A549 (cell line): ENCODE data around the gene PDE3B. TPM values are rescaled to one million over a fixed set of nuclear protein-coding genes. Genes with fewer than 3 reads are reported as not detected.

ENCODE experiments used
- ATAC-seq, 2 experiments: fragments of 200-7000 bp in 1 of 2; fragments of >200 bp in 1 of 2; cut with Nextera tagmentation in 1 of 2; cut with Tn5 transposase in 1 of 2; 3 replicates each; pipeline versions ENCODE4 v1.8.0 to v1.9.1; 2018 to 2020; ENCODE audit warnings: mild to moderate bottlenecking in 1 of 2, moderate library complexity in 1 of 2
- CTCF ChIA-PET: fragments of 300-600 bp; sonication (Branson Sonifier 250); formaldehyde crosslinking; extraction: SDS; loops from one replicate; lab custom pipeline; 2021; ENCODE audit warnings: antibody characterized with exemption, inconsistent platforms; lab: Yijun Ruan, JAX
- POLR2A ChIA-PET: fragments of 350-600 bp; formaldehyde crosslinking; extraction: SDS; loops from one replicate; lab custom pipeline; 2021; ENCODE audit warnings: antibody characterized with exemption, inconsistent platforms; lab: Yijun Ruan, JAX
- DNase-seq, 2 experiments: peaks; one replicate each; pipeline versions ENCODE4 v3.0.0 to v3.0.0-alpha.2; 2011 to 2016; ENCODE audit warnings: low read depth in 1 of 2, low spot score in 1 of 2
- FAIRE-seq: peaks from 2 replicates; lab custom pipeline; 2011; peaks lifted over from hg19 to GRCh38; lab: Jason Lieb, UNC
- H3K27ac ChIP-seq, 2 experiments: fragments of >200 bp; sonication (Bioruptor Twin); formaldehyde crosslinking; 3 replicates each; pipeline ENCODE4 v1.5.1; 2016 to 2017
- H3K4me1 ChIP-seq: fragments of >200 bp; sonication (Bioruptor Twin); formaldehyde crosslinking; 3 replicates; pipeline ENCODE4 v1.6.1; 2016
- H3K4me2 ChIP-seq: fragments of >200 bp; sonication (Bioruptor Twin); formaldehyde crosslinking; 3 replicates; pipeline ENCODE4 v1.6.1; 2016
- H3K4me3 ChIP-seq: fragments of >200 bp; sonication (Bioruptor Twin); formaldehyde crosslinking; 3 replicates; pipeline ENCODE4 v1.5.1; 2016
- H3K9me3 ChIP-seq: fragments of >200 bp; sonication (Bioruptor Twin); formaldehyde crosslinking; 3 replicates; pipeline ENCODE4 v1.6.1; 2016
- ATOH8 ChIP-seq: fragments of 250-450 bp; sonication (Bioruptor Pico); IDR thresholded peaks from 2 replicates; pipeline ENCODE4 v1.5.0; 2020; ENCODE audit warnings: low read depth, mild to moderate bottlenecking, moderate library complexity
- BHLHE40 ChIP-seq: IDR thresholded peaks from 2 replicates; pipeline ENCODE4 v1.6.1; 2012; ENCODE audit warnings: low read depth, low read length, inconsistent platforms
- CBX8 ChIP-seq: fragments of 200-600 bp; sonication (generic); IDR thresholded peaks from 2 replicates; pipeline ENCODE4 v1.6.1; 2016
- CHD2 ChIP-seq: fragments of 150-350 bp; IDR thresholded peaks from 2 replicates; pipeline ENCODE4 v1.6.1; 2014; ENCODE audit warnings: low read length; ENCODE audit not compliant: partially characterized antibody
- CHD4 ChIP-seq: fragments of 200-600 bp; sonication (generic); IDR thresholded peaks from 2 replicates; pipeline ENCODE4 v1.6.1; 2016; ENCODE audit warnings: antibody characterized with exemption, mild to moderate bottlenecking, borderline replicate concordance
- FOSB ChIP-seq: fragments of 250-450 bp; sonication (Bioruptor Pico); IDR thresholded peaks from 2 replicates; pipeline ENCODE4 v1.5.0; 2020; ENCODE audit warnings: mild to moderate bottlenecking, moderate library complexity
- FOXS1 ChIP-seq: fragments of 250-450 bp; sonication (Bioruptor Pico); IDR thresholded peaks from 2 replicates; pipeline ENCODE4 v1.5.0; 2020; ENCODE audit warnings: mild to moderate bottlenecking, moderate library complexity
- HES2 ChIP-seq: fragments of >200 bp; sonication (Bioruptor Twin); formaldehyde crosslinking; IDR thresholded peaks from 2 replicates; pipeline ENCODE4 v1.6.1; 2016
- HOXA7 ChIP-seq: fragments of 250-450 bp; sonication (Bioruptor Pico); IDR thresholded peaks from 2 replicates; pipeline ENCODE4 v1.5.0; 2020; ENCODE audit warnings: mild to moderate bottlenecking, moderate library complexity
- HOXB5 ChIP-seq: fragments of 250-450 bp; sonication (Bioruptor Pico); IDR thresholded peaks from 2 replicates; pipeline ENCODE4 v1.5.0; 2020; ENCODE audit warnings: mild to moderate bottlenecking, moderate library complexity
- JUN ChIP-seq, 2 experiments: fragments of >200 bp; sonication (Bioruptor Twin); formaldehyde crosslinking; IDR thresholded peaks; 2 replicates in 1 of 2; 3 replicates in 1 of 2; pipeline ENCODE4 v1.6.1; 2016 to 2017
- KDM5A ChIP-seq: fragments of 200-600 bp; sonication (generic); IDR thresholded peaks from 2 replicates; pipeline ENCODE4 v1.6.1; 2016; ENCODE audit warnings: antibody characterized with exemption, mild to moderate bottlenecking
- MAFK ChIP-seq: fragments of 450-650 bp; IDR thresholded peaks from 2 replicates; pipeline ENCODE4 v1.6.1; 2014; ENCODE audit not compliant: partially characterized antibody
- MAX ChIP-seq: IDR thresholded peaks from 2 replicates; pipeline ENCODE4 v1.6.1; 2012
- NPAS2 ChIP-seq: fragments of 250-450 bp; sonication (Bioruptor Pico); IDR thresholded peaks from 2 replicates; pipeline ENCODE4 v1.8.0; 2022; ENCODE audit warnings: mild to moderate bottlenecking, moderate library complexity, borderline replicate concordance
- NR3C1 ChIP-seq: fragments of >200 bp; sonication (Bioruptor Twin); formaldehyde crosslinking; IDR thresholded peaks from 3 replicates; pipeline ENCODE4 v1.6.1; 2017
- RARB ChIP-seq: fragments of 250-450 bp; sonication (Bioruptor Pico); IDR thresholded peaks from 2 replicates; pipeline ENCODE4 v1.8.0; 2021; ENCODE audit warnings: mild to moderate bottlenecking, moderate library complexity
- RCOR1 ChIP-seq: fragments of 150-350 bp; IDR thresholded peaks from 2 replicates; pipeline ENCODE4 v1.6.1; 2014; ENCODE audit warnings: antibody characterized with exemption, low read length, low read depth
- RNF2 ChIP-seq: fragments of 200-600 bp; sonication (generic); IDR thresholded peaks from 2 replicates; pipeline ENCODE4 v1.6.1; 2016; ENCODE audit warnings: low read depth, mild to moderate bottlenecking, antibody characterized with exemption, moderate library complexity, borderline replicate concordance
- USF2 ChIP-seq: fragments of 450-650 bp; IDR thresholded peaks from 2 replicates; pipeline ENCODE4 v1.6.1; 2014; ENCODE audit warnings: antibody characterized with exemption
- WGBS: methylation state at CpG from one replicate; pipeline ENCODE4 v1.1.6; 2017; ENCODE audit errors: missing lambda C conversion rate; 5-methylcytosine and 5-hydroxymethylcytosine counted together
- polyA plus RNA-seq, 4 experiments: library from polyadenylated mRNA; depleted of rRNA in 3 of 4; stranded (reverse); fragments of >200 nt; fragmentation: RNase III in 1 of 4; extraction: RNeasy Plus Mini Kit Qiagen cat#74134 plus additional on column Dnase treatment in 1 of 4; gene quantifications; 2 replicates in 3 of 4; 3 replicates in 1 of 4; pipeline ENCODE4 v1.2.3, GENCODE V29; 2011 to 2017
- TF ChIP-seq, protein P1 (sequence below): fragments of 250-450 bp; sonication (Bioruptor Pico); IDR thresholded peaks from 2 replicates; pipeline ENCODE4 v1.5.0; 2021; ENCODE audit warnings: mild to moderate bottlenecking, moderate library complexity, borderline replicate concordance

Gene PDE3B
- polyA plus RNA-seq, 2 of the 4 experiments (the other 2 are of a cell fraction), result 2.4 to 2.9 TPM

DNA sequence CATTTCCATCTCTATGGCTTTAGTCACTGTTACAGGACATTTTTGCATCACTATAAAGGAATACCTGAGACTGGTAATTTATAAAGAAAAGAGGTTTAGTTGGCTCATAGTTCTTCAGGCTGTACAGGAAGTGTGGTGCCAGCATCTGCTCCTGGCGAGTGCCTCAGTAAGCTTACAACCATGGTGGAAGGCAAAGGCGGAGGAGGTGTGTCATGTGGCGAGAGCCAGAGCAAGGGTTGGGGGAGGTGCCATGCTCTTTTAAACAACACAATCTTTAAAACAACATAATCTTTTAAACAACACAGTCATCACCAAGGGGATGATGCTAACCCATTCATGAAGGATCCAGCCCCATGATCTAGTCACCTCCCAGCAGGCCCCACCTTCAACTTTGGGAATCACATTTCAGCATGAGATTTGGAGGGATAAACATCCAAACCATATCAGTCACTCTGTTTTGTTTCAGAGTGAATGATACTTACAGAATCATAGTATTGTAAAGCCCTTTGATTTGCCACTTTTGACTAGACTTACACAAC, 103.3 kb downstream of the PDE3B start:
- DNase-seq (no peak), FAIRE-seq (no peak), ATAC-seq (no peak)
- CTCF ChIA-PET, result no interaction called here
- WGBS, result 54% methylated on average over 3 of the region's 3 CpGs
- Histone ChIP-seq H3K4me3 (no peak overlapping the region), H3K4me2 (no peak overlapping the region), H3K9me3 (no peaks in the 10 kb centered on the region), H3K27ac (no peak overlapping the region), H3K4me1 (no peaks in the 10 kb centered on the region)
- POLR2A ChIA-PET, result no interaction called here
- TF ChIP-seq HES2 (no peak), CHD2 (no peak), HOXA7 (CRISPR knock-in tag) (no peak), FOXS1 (CRISPR knock-in tag) (no peak), NR3C1 (no peak), KDM5A (no peak), USF2 (no peak), BHLHE40 (no peak), CBX8 (no peak), CHD4 (no peak), ATOH8 (CRISPR knock-in tag) (no peak), FOSB (no peak), RCOR1 (no peak), MAX (no peak), NPAS2 (no peak), HOXB5 (CRISPR knock-in tag) (no peak), JUN (IDR thresholded peaks at IDR 0.05) (no peak)
- TF ChIP-seq, protein P1, sequence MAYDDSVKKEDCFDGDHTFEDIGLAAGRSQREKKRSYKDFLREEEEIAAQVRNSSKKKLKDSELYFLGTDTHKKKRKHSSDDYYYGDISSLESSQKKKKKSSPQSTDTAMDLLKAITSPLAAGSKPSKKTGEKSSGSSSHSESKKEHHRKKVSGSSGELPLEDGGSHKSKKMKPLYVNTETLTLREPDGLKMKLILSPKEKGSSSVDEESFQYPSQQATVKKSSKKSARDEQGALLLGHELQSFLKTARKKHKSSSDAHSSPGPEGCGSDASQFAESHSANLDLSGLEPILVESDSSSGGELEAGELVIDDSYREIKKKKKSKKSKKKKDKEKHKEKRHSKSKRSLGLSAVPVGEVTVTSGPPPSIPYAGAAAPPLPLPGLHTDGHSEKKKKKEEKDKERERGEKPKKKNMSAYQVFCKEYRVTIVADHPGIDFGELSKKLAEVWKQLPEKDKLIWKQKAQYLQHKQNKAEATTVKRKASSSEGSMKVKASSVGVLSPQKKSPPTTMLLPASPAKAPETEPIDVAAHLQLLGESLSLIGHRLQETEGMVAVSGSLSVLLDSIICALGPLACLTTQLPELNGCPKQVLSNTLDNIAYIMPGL (CRISPR knock-in tag), result no peak

DNA sequence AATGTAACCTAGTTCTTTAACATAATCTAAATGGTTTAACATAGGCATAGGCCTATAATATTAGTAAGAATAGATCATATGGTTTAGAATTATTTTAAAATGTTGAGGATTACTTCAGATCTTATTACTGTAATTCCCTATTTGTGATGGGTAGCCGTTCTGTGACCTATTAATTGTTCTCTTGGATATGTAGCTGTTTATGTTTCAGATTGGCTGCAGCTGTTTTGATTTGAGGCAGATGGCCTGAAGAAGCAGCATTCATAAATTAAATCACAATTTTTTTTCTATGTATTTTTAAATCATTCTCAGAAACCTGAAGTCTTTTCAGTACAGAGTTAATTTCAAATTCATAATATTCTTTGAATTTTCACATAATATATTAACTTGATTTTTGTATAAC, 104.5 kb downstream of the PDE3B start:
- 47% methylated on average over 1 of the region's 1 CpG for WGBS
- ChIA-PET POLR2A (no interaction called here), CTCF (interaction anchor here (1.6 kb wide), 1 partner anchor 8 kb away, joined by 5 read pairs; no protein-coding TSS in a partner anchor)
- no peak overlapping the region for H3K4me2 ChIP-seq
- H3K4me3 ChIP-seq, result no peak overlapping the region
- no peaks in the 10 kb centered on the region for H3K9me3 ChIP-seq
- H3K4me1 ChIP-seq, result no peaks in the 10 kb centered on the region
- no peak for ATAC-seq
- peak; percentile 61 for FAIRE-seq
- no peak for TF ChIP-seq RNF2
- no peak for TF ChIP-seq MAX
- TF ChIP-seq MAFK, result no peak
- no peak for TF ChIP-seq RARB (CRISPR knock-in tag)
- no peak for TF ChIP-seq ATOH8 (CRISPR knock-in tag)
- no peak overlapping the region for H3K27ac ChIP-seq
- DNase-seq, result no peak
